HG03575 (cell line): ENCODE results near the gene C16orf74.

Source experiments
- ATAC-seq: cut with Tn5 transposase; IDR thresholded peaks from one replicate; pipeline ENCODE4 v1.9.1; 2021; ENCODE audit not compliant: unreplicated experiment, insufficient number of reproducible peaks, low FRiP score; ENCODE audit errors: extremely low read depth

Gene C16orf74

GRCh38 chr16:85664580-85665372 is 86.1 kb downstream of the C16orf74 start:
- ATAC-seq = no peak

GRCh38 chr16:85663891-85664321 is 87.0 kb downstream of the C16orf74 start:
- ATAC-seq = no peak

GRCh38 chr16:85662976-85663830 is 87.7 kb downstream of the C16orf74 start:
- no peak for ATAC-seq

GRCh38 chr16:85662482-85662812 is 88.4 kb downstream of the C16orf74 start:
- no peak for ATAC-seq

GRCh38 chr16:85661740-85662481 is 89.0 kb downstream of the C16orf74 start:
- ATAC-seq = no peak

GRCh38 chr16:85660843-85661739 is 89.8 kb downstream of the C16orf74 start:
- ATAC-seq = no peak

GRCh38 chr16:85659805-85660511 is 90.9 kb downstream of the C16orf74 start:
- no peak for ATAC-seq

GRCh38 chr16:85659336-85659735 is 91.6 kb downstream of the C16orf74 start:
- ATAC-seq = no peak

- no peak for ATAC-seq
These were observed 92.2 kb downstream of the C16orf74 start for GRCh38 chr16:85658504-85659326.

- ATAC-seq = no peak
These were observed 92.9 kb downstream of the C16orf74 start for GRCh38 chr16:85657996-85658395.
